Activated naive CD8-positive, alpha-beta T cell treated with anti-CD3 and anti-CD28 coated beads, Interleukin-2, amount 50 U/mL, for 24 hours (primary cell): ENCODE measurements around the gene HTRA3.

Experiments used
- ATAC-seq: fragments of 150-1000 bp; cut with Tn5 transposase; one replicate; pipeline ENCODE4 v1.10.0; 2021
- DNase-seq: peaks from one replicate; pipeline ENCODE4 v3.0.0; 2021
- H3K27ac Mint-ChIP-seq: one replicate; pipeline ENCODE4 v1.8.0; 2021; ENCODE audit warnings: mild to moderate bottlenecking, mixed read lengths
- H3K27me3 Mint-ChIP-seq: one replicate; pipeline ENCODE4 v1.8.0; 2021; ENCODE audit warnings: mixed read lengths
- H3K36me3 Mint-ChIP-seq: one replicate; pipeline ENCODE4 v1.8.0; 2021; ENCODE audit warnings: low read depth, mixed read lengths
- H3K4me1 Mint-ChIP-seq: one replicate; pipeline ENCODE4 v1.8.0; 2021; ENCODE audit warnings: mixed read lengths
- H3K4me3 Mint-ChIP-seq: one replicate; pipeline ENCODE4 v1.8.0; 2021; ENCODE audit warnings: mild to moderate bottlenecking, moderate library complexity, mixed read lengths
- H3K9me3 Mint-ChIP-seq: one replicate; pipeline ENCODE4 v1.8.0; 2021; ENCODE audit warnings: mixed read lengths

The HTRA3 gene

DNA sequence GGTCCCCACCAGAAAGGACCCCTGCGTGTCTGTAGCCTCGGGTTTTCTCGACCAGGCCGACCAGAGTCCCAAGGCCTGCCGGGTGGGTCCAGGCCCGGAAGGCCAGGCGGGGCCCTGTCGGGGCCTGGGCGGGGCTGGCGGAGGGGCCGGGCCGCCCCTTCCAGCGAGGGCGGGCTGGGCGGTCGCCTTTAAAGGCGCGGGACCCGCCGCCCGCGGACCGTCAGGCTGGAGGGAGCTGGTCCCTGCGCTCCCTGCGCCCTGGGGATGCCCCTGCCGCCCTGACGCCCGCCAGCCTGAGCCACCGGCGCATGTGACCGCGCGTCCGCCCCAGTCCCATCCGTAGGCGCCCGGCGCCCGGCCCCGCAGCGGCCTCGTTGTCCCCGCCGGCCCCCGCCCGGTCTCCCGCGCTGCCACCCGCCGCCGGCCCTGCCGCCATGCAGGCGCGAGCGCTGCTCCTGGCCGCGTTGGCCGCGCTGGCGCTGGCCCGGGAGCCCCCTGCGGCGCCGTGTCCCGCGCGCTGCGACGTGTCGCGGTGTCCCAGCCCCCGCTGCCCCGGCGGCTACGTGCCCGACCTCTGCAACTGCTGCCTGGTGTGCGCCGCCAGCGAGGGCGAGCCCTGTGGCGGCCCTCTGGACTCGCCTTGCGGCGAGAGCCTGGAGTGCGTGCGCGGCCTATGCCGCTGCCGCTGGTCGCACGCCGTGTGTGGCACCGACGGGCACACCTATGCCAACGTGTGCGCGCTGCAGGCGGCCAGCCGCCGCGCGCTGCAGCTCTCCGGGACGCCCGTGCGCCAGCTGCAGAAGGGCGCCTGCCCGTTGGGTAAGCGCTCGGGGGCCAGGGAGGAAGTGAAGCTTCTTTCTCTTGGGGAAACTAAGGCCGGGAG lies at the start of gene HTRA3:
Gene HTRA3 (plus strand): TSS at position 220 of the 883 bp plus-strand sequence. CDS start 215 bp downstream, at position 435.
- ATAC-seq (peak; percentile 15), DNase-seq (no peak)
- Mint-ChIP-seq H3K4me3 (no peak within 1 kb of the TSS), H3K9me3 (no peaks in the 10 kb centered on the region), H3K27ac (no peak within 1 kb of the TSS), H3K4me1 (peaks cover 1% of the 10 kb centered on the region), H3K36me3 (no peaks in the 10 kb centered on the region), H3K27me3 (peaks cover 23% of the 10 kb centered on the region)

DNA sequence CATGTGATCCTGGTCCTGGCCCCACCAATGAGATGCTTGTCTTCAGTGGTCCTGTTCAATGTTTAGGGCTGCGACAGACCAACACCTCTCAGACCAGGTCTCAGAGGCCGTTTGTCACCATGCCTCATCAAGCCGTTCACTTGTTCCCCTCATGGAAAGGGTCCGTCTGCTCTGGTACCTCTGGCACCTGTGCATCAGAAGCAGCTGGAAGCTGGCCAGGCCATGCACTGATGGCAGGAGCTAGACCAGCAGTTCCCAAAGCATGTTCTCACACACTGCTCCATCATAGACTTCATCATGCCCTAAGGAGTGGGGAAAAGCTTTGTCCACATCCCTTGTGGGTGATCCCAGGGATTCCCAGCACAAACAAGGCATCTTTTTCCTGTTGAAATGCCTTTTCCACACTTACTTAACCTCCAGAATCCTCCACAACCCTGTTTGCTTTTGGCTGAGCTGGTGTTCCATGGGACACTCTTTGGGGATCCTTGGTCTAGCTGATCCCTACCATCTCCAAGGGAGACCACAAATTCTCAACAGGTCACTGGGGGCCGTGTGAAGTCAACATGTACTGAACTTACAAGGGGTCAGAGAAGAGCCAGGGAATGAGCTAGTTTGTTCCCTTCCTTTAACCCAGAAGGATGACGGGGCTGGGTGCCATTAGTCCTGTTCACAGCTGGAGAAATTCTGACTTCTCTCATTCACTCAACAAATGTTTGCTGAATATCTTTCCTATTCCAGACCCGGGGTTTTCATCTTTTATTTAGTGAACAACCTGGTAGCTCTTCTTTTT lies 48.7 kb upstream of the HTRA3 start:
- no peak overlapping the region for H3K27ac Mint-ChIP-seq
- DNase-seq (no peak), ATAC-seq (no peak)

GRCh38 chr4:8221476-8221875 lies 48.1 kb upstream of the HTRA3 start:
- H3K4me3 Mint-ChIP-seq: no peak overlapping the region
- DNase-seq: no peak
- H3K36me3 Mint-ChIP-seq: peaks cover 3% of the 10 kb centered on the region
- ATAC-seq: peak; percentile 51
- H3K9me3 Mint-ChIP-seq: no peaks in the 10 kb centered on the region
- no peaks in the 10 kb centered on the region for H3K27me3 Mint-ChIP-seq
- H3K27ac Mint-ChIP-seq: no peak overlapping the region
- H3K4me1 Mint-ChIP-seq: peaks cover 28% of the 10 kb centered on the region

More for the DNA sequence above, 48.7 kb upstream of the HTRA3 start:
- Mint-ChIP-seq H3K36me3 (peaks cover 3% of the 10 kb centered on the region), H3K4me1 (peaks cover 26% of the 10 kb centered on the region), H3K4me3 (no peak overlapping the region), H3K9me3 (no peaks in the 10 kb centered on the region), H3K27me3 (no peaks in the 10 kb centered on the region)

DNA sequence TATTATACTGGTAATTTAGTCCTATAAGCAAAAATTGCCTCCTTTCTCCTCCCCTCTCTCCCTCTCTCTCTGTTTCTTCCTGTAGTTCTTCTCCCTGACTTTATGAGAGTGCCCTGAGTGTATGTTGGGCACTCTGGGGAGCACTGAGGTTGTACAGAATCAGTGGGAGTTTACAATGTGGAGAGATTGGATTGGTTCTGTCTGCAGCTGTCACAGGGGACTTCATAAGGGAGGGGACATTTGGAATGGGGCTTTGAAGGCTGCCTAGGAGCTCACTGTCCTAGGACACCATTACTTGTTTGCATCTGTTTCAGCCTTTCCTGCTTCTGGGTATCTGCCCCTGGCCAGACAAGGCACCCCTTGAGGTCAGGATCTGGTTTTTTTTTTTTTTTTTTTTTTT lies 47.6 kb upstream of the HTRA3 start:
- Mint-ChIP-seq H3K27me3 (no peaks in the 10 kb centered on the region), H3K9me3 (no peaks in the 10 kb centered on the region), H3K4me3 (no peak overlapping the region), H3K4me1 (peaks cover 30% of the 10 kb centered on the region), H3K36me3 (peaks cover 3% of the 10 kb centered on the region), H3K27ac (no peak overlapping the region)
- ATAC-seq (no peak), DNase-seq (no peak)

GRCh38 chr4:8222609-8223388 lies 46.8 kb upstream of the HTRA3 start:
- Mint-ChIP-seq H3K36me3 (peaks cover 3% of the 10 kb centered on the region), H3K4me1 (peaks cover 30% of the 10 kb centered on the region), H3K27me3 (no peaks in the 10 kb centered on the region), H3K9me3 (no peaks in the 10 kb centered on the region), H3K27ac (no peak overlapping the region), H3K4me3 (no peak overlapping the region)
- ATAC-seq (no peak), DNase-seq (no peak)

GRCh38 chr4:8224267-8224974 lies 45.1 kb upstream of the HTRA3 start:
- Mint-ChIP-seq H3K4me1 (peaks cover 43% of the 10 kb centered on the region), H3K4me3 (no peak overlapping the region), H3K27ac (no peak overlapping the region), H3K27me3 (no peaks in the 10 kb centered on the region), H3K36me3 (peaks cover 3% of the 10 kb centered on the region), H3K9me3 (no peaks in the 10 kb centered on the region)
- DNase-seq (no peak), ATAC-seq (no peak)

DNA sequence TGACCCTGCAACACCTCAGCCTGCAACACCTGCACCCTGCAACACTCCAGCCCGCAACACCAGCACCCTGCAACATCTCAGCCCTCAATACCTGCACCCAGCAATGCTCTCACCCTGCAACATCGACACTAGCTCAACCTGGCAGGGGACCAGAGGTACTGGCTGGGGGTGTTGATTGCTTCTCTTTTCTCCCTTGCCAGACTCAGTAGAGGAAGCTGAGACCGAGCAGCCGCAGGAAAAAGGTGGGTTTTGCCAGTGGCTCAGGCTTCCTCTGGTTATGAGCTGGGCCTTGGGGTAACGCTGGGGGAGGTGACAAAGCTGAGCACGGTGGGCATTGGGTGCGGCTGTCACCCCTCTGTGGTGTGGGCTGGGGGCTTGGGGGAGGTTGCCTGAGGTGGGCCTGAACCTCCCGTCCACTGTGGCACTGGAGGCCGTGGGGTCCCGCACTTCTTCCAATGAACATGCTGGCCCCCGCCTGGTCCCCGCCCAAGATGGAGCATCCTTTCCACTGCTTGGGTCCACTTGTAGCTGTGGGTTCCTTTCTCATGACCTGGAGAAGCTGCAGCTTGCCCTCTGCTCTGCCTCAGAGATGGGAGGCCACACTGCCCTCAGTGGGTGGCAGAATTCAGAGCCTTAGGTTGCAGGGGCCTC lies 44.5 kb upstream of the HTRA3 start:
- ATAC-seq (no peak), DNase-seq (no peak)
- Mint-ChIP-seq H3K36me3 (peaks cover 3% of the 10 kb centered on the region), H3K4me3 (no peak overlapping the region), H3K4me1 (peaks cover 45% of the 10 kb centered on the region), H3K27ac (no peak overlapping the region), H3K9me3 (no peaks in the 10 kb centered on the region), H3K27me3 (no peaks in the 10 kb centered on the region)

DNA sequence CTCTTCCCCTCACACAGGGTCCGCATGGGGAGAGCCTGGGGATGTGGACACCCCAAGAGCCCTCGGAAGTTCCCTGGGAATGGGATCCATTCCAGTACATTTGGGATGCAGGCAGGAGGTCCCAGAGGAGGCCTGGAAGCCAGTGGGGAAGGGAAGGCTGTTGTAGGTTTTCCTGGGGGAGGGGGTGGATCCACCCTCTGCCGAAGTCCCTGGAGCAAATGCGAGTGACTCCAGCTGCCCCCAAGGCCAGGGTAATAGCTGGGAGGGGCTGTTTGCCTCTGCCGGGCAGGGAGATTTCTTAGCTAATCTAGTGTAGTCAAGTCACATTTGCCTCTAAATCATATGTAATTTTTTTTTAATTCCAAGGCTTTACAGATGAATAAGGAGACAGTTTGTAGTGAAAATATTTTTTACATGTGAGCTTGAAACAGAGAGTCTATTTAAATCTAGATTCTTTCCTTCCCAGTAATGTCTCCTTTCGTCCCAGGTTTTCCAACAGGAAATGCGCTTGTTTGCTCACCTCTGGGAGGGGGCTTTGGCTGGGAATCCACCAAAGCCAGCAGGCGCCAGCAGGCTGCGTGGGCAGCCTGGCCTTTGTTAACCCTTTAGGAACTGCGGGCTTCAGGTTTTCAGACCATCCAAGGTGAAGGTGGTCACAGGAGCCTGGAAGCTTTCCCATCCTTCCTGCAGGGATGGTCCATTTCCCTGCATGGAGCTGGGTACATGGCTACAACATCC lies 43.7 kb upstream of the HTRA3 start:
- Mint-ChIP-seq H3K27ac (no peak overlapping the region), H3K36me3 (peaks cover 3% of the 10 kb centered on the region), H3K9me3 (no peaks in the 10 kb centered on the region), H3K27me3 (peaks cover 3% of the 10 kb centered on the region), H3K4me1 (peaks cover 46% of the 10 kb centered on the region), H3K4me3 (no peak overlapping the region)
- DNase-seq (no peak), ATAC-seq (no peak)

GRCh38 chr4:8227201-8227770 lies 42.3 kb upstream of the HTRA3 start:
- Mint-ChIP-seq H3K27me3 (peaks cover 3% of the 10 kb centered on the region), H3K27ac (no peak overlapping the region), H3K36me3 (peaks cover 3% of the 10 kb centered on the region), H3K4me1 (peaks cover 39% of the 10 kb centered on the region), H3K9me3 (no peaks in the 10 kb centered on the region), H3K4me3 (no peak overlapping the region)
- DNase-seq (no peak), ATAC-seq (no peak)

- H3K9me3 Mint-ChIP-seq: no peaks in the 10 kb centered on the region
- no peak overlapping the region for H3K27ac Mint-ChIP-seq
- H3K27me3 Mint-ChIP-seq: peaks cover 3% of the 10 kb centered on the region
- H3K4me3 Mint-ChIP-seq: no peak overlapping the region
- DNase-seq: no peak
- no peaks in the 10 kb centered on the region for H3K36me3 Mint-ChIP-seq
- no peak for ATAC-seq
- peaks cover 36% of the 10 kb centered on the region for H3K4me1 Mint-ChIP-seq
Observed at GRCh38 chr4:8227771-8228318, 41.7 kb upstream of the HTRA3 start.

DNA sequence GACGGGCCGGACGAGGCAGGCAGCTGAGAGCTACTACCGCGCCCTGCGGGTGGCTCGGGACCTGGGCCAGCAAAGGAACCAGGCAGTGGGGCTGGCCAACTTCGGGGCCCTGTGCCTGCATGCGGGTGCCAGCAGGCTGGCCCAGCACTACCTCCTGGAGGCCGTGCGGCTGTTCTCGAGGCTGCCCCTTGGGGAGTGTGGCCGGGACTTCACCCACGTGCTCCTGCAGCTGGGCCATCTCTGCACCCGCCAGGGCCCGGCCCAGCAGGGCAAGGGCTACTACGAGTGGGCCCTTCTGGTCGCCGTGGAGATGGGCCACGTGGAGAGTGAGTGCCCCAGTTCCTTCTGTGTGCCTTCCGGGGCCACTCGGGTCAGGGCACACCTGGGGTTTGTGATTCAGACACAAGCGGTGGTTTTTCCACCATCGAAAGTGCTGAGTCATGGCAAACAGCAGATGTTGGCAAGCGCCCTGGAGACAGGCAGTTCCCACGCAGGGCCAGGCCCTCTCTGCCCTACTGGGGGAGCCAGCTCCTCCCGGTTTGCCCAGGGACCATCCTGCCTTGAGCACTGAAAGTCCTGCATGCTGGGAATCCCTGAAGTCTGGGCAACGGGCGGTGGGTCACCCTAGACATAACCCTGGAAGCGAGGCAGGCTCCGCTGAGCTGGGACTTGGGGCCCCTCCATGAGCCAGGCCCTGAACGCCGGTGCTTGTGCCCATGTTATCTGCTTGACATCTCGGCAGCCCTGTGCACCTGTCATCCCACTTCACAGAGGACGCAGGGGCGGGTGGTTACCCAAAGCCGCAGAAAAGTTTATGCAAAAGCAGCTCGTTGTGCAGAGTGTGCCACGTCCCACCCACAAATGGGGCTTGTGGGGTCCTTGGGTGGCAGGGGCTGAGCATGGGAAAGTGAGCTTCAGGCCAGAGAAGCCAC lies 41.0 kb upstream of the HTRA3 start:
- Mint-ChIP-seq H3K4me1 (peaks cover 36% of the 10 kb centered on the region), H3K36me3 (no peaks in the 10 kb centered on the region), H3K27ac (peak overlapping the region; percentile 83), H3K27me3 (peaks cover 3% of the 10 kb centered on the region), H3K4me3 (no peak overlapping the region), H3K9me3 (no peaks in the 10 kb centered on the region)
- DNase-seq: peak; percentile 76
- peak; percentile 83 for ATAC-seq
